HCEC 1CT (cell line): ENCODE results near the gene SLC16A6.
"Not testable (repeated sequence)": the region's sequence is repeated elsewhere in the genome, so short reads cannot be mapped to it uniquely, and the experiment has no call there.

Experiments used
- DNase-seq: peaks from one replicate; pipeline ENCODE4 v3.0.0-alpha.2; 2017

SLC16A6 gene

DNA sequence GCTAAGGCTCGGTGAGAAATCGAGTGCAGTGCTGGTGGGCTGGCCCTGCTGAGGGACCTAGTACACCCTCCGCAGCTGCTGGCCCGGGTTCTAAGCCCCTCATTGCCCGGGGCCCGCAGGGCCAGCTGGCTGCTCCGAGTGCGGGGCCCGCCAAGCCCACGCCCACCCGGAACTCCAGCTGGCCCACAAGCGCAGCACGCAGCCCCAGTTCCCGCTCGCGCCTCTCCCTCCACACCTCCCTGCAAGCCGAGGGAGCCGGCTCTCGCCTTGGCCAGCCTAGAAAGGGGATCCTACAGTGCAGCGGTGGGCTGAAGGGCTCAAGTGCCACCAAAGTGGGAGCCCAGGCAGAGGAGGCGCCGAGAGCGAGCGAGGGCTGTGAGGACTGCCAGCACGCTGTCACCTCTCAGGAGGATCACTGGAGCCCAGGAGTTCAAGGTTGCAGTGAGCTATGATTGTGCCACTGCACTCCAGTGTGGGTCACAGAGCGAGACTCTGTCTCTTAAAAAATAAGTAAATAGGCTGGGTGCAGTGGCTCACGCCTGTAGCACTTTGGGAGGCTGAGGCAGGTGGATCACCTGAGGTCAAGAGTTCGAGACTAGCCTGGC, 18.2 kb upstream of the SLC16A6 start:
- not testable (repeated sequence) for DNase-seq

DNA sequence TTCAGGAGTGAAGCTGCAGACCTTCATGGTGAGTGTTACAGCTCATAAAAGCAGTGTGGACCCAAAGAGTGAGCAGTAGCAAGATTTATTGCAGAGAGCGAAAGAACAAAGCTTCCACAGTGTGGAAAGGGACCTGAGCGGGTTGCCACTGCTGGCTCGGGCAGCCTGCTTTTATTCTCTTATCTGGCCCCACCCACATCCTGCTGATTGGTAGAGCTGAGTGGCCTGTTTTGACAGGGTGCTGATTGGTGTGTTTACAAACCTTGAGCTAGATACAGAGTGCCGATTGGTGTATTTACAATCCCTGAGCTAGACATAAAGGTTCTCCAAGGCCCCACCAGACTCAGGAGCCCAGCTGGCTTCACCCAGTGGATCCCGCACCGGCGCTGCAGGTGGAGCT, 17.6 kb upstream of the SLC16A6 start:
- not testable (repeated sequence) for DNase-seq

DNA sequence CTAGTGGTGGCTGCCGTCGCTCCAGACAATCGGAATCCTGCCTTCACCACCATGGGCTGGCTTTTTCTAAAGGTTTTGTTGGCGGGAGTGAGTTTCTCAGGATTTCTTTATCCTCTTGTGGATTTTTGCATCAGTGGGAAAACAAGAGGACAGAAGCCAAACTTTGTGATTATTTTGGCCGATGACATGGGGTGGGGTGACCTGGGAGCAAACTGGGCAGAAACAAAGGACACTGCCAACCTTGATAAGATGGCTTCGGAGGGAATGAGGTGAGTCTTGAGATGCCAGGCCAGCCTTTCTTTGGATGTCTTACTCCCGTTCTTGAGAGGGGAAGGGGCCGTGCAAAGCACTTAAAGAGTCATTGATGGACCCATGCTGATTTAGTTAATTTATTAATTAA, 16.5 kb upstream of the SLC16A6 start:
- DNase-seq, result no peak

DNA sequence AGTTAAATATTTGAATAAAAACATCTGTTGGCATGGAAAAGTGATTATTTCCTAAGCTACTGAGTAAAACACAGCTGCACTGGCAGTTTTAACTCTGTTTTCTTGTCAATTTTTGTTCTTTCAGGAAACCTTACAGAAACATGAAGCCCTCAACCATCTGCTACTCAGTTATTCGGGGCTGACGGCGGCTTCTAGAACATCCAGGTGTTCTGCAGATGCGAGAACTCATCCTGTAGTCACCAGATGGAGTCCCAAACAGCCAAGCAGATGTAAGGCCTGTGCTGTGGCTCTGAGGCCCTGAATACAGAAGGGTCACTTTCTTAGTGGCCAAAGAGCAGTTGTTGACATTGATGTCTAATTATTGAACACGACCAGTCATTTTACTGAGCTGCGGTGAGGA, 15.9 kb upstream of the SLC16A6 start:
- no peak for DNase-seq

- peak; percentile 35 for DNase-seq
Observed at GRCh38 chr17:68305142-68305541, 14.2 kb upstream of the SLC16A6 start.

- DNase-seq, result no peak
Observed at GRCh38 chr17:68304706-68305105, 13.8 kb upstream of the SLC16A6 start.

GRCh38 chr17:68302666-68303065, 11.7 kb upstream of the SLC16A6 start:
- no peak for DNase-seq

- no peak for DNase-seq
Observed at GRCh38 chr17:68302066-68302564, 11.2 kb upstream of the SLC16A6 start.

- no peak for DNase-seq
Observed at GRCh38 chr17:68301438-68301959, 10.6 kb upstream of the SLC16A6 start.

DNA sequence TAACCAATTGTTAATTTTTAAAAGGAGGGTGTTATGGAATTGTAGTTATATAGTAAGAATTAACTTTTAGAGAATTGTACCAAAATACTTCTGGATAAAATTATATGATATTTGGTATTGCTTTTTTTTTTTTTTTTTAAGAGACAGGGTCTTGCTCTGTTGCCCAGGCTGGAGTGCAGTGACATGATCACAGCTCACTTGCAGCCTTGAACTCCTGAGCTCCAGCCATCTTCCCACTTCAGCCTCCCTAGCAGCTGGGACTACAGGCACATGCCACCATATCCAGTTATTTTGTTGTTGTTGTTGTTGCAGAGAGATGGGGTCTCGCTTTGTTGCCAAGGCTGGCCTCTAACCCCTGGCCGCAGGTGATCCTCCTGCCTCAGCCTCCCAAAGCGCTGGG, 8.9 kb upstream of the SLC16A6 start:
- DNase-seq, result no peak

GRCh38 chr17:68298601-68299000, 7.7 kb upstream of the SLC16A6 start:
- no peak for DNase-seq

GRCh38 chr17:68297195-68297594, 6.3 kb upstream of the SLC16A6 start:
- DNase-seq, result no peak

DNA sequence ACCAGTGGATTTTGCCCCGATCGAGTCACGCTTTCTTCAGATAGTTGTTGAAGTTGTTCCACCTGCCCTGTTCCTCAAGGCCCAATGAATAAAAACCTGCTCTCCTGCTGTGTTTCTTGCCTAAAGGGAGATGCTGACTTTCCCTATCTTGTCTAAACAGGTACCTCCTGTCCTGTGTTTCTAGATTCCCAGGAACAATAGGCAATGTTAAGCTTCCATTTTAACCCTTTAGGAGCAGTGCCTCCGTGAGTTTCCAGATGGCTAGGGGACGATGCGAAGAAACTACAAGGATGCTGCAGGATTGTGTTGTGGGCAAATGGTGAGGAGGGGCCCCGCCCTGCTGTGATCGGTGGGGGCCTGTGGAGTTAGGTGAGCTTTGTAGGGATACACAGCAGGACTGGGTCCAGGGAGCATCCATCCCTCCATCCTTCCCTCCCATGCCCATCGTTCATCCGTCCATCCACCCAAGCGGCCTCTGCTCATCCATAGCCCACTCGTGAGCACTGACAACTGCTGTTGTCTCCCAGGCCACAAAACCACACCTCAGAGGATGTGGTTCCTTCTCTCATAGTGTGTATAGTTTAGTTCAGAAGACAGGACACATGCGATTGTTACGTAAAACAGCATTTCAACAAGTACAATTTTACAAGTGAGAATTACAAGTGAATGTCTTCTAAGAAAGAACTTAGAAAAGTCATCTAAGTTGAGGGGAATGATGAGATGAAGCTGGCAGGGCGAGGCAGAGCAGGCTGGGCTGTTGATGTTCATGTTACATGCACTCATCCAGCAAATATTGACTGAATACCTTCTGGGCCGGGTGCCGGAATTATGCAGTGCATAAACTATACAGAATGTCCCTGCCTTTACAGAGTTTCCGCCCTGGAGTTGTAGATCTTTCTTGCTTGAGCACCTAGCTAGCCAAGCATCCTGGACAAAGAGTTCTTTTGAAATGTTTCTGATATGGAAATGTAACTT, 5.6 kb upstream of the SLC16A6 start:
- DNase-seq, result no peak

GRCh38 chr17:68295086-68295485, 4.2 kb upstream of the SLC16A6 start:
- DNase-seq, result no peak

- DNase-seq, result no peak
Observed at GRCh38 chr17:68294617-68295016, 3.7 kb upstream of the SLC16A6 start.

DNA sequence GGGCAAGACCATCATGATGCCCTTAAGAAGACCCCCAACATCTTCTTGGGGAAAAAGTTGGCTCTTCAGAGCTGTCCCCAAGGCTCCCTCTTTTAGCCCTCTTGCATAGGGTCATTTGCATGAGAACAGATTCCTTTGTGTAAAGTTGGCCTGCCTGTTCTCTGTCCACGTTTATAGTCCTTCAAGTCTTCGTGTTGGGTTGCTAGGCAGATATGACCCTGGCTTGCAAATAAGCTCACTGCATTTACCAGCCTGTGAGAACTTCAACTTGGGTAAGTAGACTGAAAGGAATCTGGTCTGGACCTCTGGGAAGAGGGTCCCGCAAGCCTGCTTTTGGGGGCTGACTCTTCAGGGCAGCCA, 3.2 kb upstream of the SLC16A6 start:
- no peak for DNase-seq

GRCh38 chr17:68293490-68294195, 2.7 kb upstream of the SLC16A6 start:
- no peak for DNase-seq

- no peak for DNase-seq
Observed at GRCh38 chr17:68292689-68293040, 1.7 kb upstream of the SLC16A6 start.

DNA sequence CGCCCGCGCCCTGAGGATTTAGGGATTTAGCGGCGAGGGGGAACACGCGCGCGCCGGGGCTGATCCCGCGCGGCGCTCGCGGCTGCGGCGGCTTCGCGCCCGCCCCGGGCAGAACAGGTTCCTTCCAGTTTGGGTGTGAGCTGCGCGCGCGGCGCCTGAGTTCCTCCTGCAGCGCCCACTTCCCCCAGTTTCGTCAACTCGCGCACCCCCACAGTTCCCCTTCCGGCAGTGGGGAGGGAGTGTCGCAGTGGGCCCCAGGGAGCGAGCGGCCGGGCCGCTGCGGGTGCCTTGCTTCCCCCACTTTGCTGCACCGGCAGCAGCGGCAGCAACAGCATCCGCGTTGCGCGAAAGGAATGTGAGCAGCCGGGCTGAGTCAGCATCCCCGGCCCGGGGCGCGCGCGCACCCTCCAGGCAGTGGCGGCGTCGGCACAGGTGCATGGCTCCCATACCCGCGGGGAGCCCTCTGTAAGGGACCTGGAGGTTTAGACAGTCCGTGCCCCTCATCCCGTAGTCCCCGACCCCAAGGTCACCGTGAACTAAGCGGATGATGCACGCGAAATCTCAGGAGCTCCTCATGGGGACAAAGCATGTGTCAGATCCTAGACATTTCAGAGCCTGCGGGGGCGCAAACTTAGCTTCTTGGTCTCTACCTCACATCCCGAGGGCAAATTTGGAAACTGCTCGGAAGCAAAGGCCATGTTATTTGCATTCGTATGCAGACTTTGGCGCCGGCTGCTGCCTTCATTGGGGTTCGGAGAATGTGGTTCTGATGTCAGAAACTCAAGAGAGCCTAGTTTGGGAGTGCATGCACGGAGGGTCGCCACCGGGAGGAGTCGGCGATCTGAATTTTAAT, 1.1 kb upstream of the SLC16A6 start:
- peak; percentile 76 for DNase-seq

GRCh38 chr17:68290268-68290954, 516 bp downstream of the SLC16A6 start:
- DNase-seq, result no peak

GRCh38 chr17:68289936-68290267, 1.0 kb downstream of the SLC16A6 start:
- no peak for DNase-seq

- DNase-seq, result no peak
Observed at GRCh38 chr17:68289473-68289872, 1.5 kb downstream of the SLC16A6 start.
